ENCODE results near the gene ZNF221. TPM values are rescaled to one million over a fixed set of nuclear protein-coding genes. Genes with fewer than 3 reads are reported as not detected.

The ZNF221 gene
- total and polyA plus RNA-seq, 2 donors (not counting 3 experiments of a cell fraction or from before 2014, with no cell fraction given) = 1.4 to 4.2 TPM

GRCh38 chr19:43939557-43940260 is 11.3 kb upstream of the ZNF221 start:
- Histone ChIP-seq H3K27me3 (ENCODE audit: control insufficient read depth in 2 of 2, insufficient read depth in 2 of 2, low read length in 2 of 2) (peaks cover 0 to 2% of the 10 kb centered on the region in 2 experiments), H3K27ac (ENCODE audit: insufficient read depth, low read depth, low read length) (no peak overlapping the region), H3K36me3 (ENCODE audit: control insufficient read depth in 2 of 2, extremely low read depth in 1 of 2, insufficient read depth in 2 of 2, low read length in 2 of 2) (no peaks in the 10 kb centered on the region), H3K9ac (replicated peaks; ENCODE audit: extremely low read depth, insufficient read depth, low read length) (no peak overlapping the region), H3K9me1 (replicated peaks; ENCODE audit: control insufficient read depth, extremely low read depth, insufficient read depth, low read length) (no peaks in the 10 kb centered on the region), H3K4me2 (ENCODE audit: insufficient read depth, low read length) (no peak overlapping the region), H2AFZ (ENCODE audit: low read depth, low read length) (no peak overlapping the region), H4K20me1 (replicated peaks; ENCODE audit: control insufficient read depth, extremely low read depth, insufficient read depth, low read length) (no peaks in the 10 kb centered on the region), H3K79me2 (ENCODE audit: control insufficient read depth, insufficient read depth, low read length) (no peaks in the 10 kb centered on the region), H3K4me1 (ENCODE audit: control insufficient read depth, extremely low read depth, insufficient read depth, low read length) (peaks cover 4% of the 10 kb centered on the region), H3K9me3 (replicated peaks; ENCODE audit: control insufficient read depth, insufficient read depth, low read length) (no peaks in the 10 kb centered on the region), H3K4me3 (replicated peaks in 1 of 3; ENCODE audit: insufficient read depth in 1 of 3, low read depth in 1 of 3, low read length in 3 of 3) (no peak overlapping the region)
- ChIA-PET CTCF (interaction anchor here (1.2 kb wide), 1 partner anchor 11 kb away, joined by 3 read pairs; the partner anchor contains the start of gene ZNF221), POLR2A (no interaction called here)
- no peak for TF ChIP-seq MYC (IDR thresholded peaks at IDR 0.05; ENCODE audit: low read depth, low read length)
- dilution Hi-C loops (cut with MboI; ENCODE audit: extremely low pct_ligation_motif_present, low sequenced_read_pairs) (no loop called here), intact Hi-C loops (cut with micrococcal nuclease) (loop anchor here (5.0 kb wide), 1 partner anchor 112 kb away; the partner anchor contains the start of gene ZNF283)
- DNase-seq (ENCODE audit: low read depth, low spot score) = no peak
- no TSS peak for BruUV-seq (replicated peaks)
- no peak for FAIRE-seq

GRCh38 chr19:43940719-43941118 is 10.3 kb upstream of the ZNF221 start:
- no TSS peak for BruUV-seq (replicated peaks)
- FAIRE-seq (no peak), DNase-seq (ENCODE audit: low read depth, low spot score) (no peak)
- H4K20me1 ChIP-seq (replicated peaks; ENCODE audit: control insufficient read depth, extremely low read depth, insufficient read depth, low read length) = no peaks in the 10 kb centered on the region
- dilution Hi-C loops (cut with MboI; ENCODE audit: extremely low pct_ligation_motif_present, low sequenced_read_pairs) = no loop called here
- intact Hi-C loops (cut with micrococcal nuclease) = no loop called here
- CTCF ChIA-PET = interaction anchor here (1.2 kb wide), 1 partner anchor 10 kb away, joined by 3 read pairs; the partner anchor contains the start of gene ZNF221
- H3K9me3 ChIP-seq (replicated peaks; ENCODE audit: control insufficient read depth, insufficient read depth, low read length) = no peaks in the 10 kb centered on the region
- no peak overlapping the region for H3K9ac ChIP-seq (replicated peaks; ENCODE audit: extremely low read depth, insufficient read depth, low read length)
- H3K4me3 ChIP-seq (replicated peaks in 1 of 3; ENCODE audit: insufficient read depth in 1 of 3, low read depth in 1 of 3, low read length in 3 of 3) = no peak overlapping the region
- H3K27me3 ChIP-seq (ENCODE audit: control insufficient read depth in 2 of 2, insufficient read depth in 2 of 2, low read length in 2 of 2) = peaks cover 2 to 5% of the 10 kb centered on the region in 2 experiments
- no peaks in the 10 kb centered on the region for H3K9me1 ChIP-seq (replicated peaks; ENCODE audit: control insufficient read depth, extremely low read depth, insufficient read depth, low read length)
- POLR2A ChIA-PET = no interaction called here
- peaks cover under 1% of the 10 kb centered on the region for H3K4me1 ChIP-seq (ENCODE audit: control insufficient read depth, extremely low read depth, insufficient read depth, low read length)
- H2AFZ ChIP-seq (ENCODE audit: low read depth, low read length) = no peak overlapping the region
- H3K4me2 ChIP-seq (ENCODE audit: insufficient read depth, low read length) = no peak overlapping the region
- TF ChIP-seq MYC (IDR thresholded peaks at IDR 0.05; ENCODE audit: low read depth, low read length) = no peak
- TF ChIP-seq EZH2 (IDR thresholded peaks at IDR 0.05; ENCODE audit: borderline replicate concordance, low read depth, low read length, severe bottlenecking) = no peak
- TF ChIP-seq, protein P1, sequence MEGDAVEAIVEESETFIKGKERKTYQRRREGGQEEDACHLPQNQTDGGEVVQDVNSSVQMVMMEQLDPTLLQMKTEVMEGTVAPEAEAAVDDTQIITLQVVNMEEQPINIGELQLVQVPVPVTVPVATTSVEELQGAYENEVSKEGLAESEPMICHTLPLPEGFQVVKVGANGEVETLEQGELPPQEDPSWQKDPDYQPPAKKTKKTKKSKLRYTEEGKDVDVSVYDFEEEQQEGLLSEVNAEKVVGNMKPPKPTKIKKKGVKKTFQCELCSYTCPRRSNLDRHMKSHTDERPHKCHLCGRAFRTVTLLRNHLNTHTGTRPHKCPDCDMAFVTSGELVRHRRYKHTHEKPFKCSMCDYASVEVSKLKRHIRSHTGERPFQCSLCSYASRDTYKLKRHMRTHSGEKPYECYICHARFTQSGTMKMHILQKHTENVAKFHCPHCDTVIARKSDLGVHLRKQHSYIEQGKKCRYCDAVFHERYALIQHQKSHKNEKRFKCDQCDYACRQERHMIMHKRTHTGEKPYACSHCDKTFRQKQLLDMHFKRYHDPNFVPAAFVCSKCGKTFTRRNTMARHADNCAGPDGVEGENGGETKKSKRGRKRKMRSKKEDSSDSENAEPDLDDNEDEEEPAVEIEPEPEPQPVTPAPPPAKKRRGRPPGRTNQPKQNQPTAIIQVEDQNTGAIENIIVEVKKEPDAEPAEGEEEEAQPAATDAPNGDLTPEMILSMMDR (IDR thresholded peaks at IDR 0.05; ENCODE audit: extremely low read depth in 1 of 2, insufficient read depth in 1 of 2, low read depth in 1 of 2, low read length in 2 of 2) = no peak
- TF ChIP-seq, protein P2, sequence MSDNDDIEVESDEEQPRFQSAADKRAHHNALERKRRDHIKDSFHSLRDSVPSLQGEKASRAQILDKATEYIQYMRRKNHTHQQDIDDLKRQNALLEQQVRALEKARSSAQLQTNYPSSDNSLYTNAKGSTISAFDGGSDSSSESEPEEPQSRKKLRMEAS (IDR thresholded peaks at IDR 0.05; ENCODE audit: insufficient read depth, insufficient read length) = no peak
- no peaks in the 10 kb centered on the region for H3K36me3 ChIP-seq (ENCODE audit: control insufficient read depth in 2 of 2, extremely low read depth in 1 of 2, insufficient read depth in 2 of 2, low read length in 2 of 2)
- H3K79me2 ChIP-seq (ENCODE audit: control insufficient read depth, insufficient read depth, low read length) = no peaks in the 10 kb centered on the region
- H3K27ac ChIP-seq (ENCODE audit: insufficient read depth, low read depth, low read length) = no peak overlapping the region
